T-helper 17 cell (primary cell): ENCODE measurements around the gene CCDC61. TPM values are rescaled to one million over a fixed set of nuclear protein-coding genes. Genes with fewer than 3 reads are reported as not detected.

Experiments used
- ATAC-seq: fragments of 150-1000 bp; cut with Tn5 transposase; 2 replicates; pipeline ENCODE4 v1.10.0; 2021; ENCODE audit warnings: mild to moderate bottlenecking, moderate library complexity
- DNase-seq, 3 donors: peaks; one replicate each; pipeline versions ENCODE4 v3.0.0 to v3.0.0-alpha.2; 2020 to 2021
- H3K9me3 ChIP-seq: one replicate; pipeline ENCODE4 v1.7.0; 2013; ENCODE audit warnings: low read length, mild to moderate bottlenecking; ENCODE audit not compliant: control insufficient read depth, poor library complexity, severe bottlenecking
- H3K27ac Mint-ChIP-seq: one replicate; pipeline ENCODE4 v1.8.0; 2022; ENCODE audit warnings: mild to moderate bottlenecking, moderate library complexity, mixed read lengths
- H3K27me3 Mint-ChIP-seq: one replicate; pipeline ENCODE4 v1.8.0; 2022; ENCODE audit warnings: mixed read lengths
- H3K36me3 Mint-ChIP-seq: one replicate; pipeline ENCODE4 v1.8.0; 2022; ENCODE audit warnings: low read depth, mixed read lengths
- H3K4me1 Mint-ChIP-seq: one replicate; pipeline ENCODE4 v1.8.0; 2022; ENCODE audit warnings: mild to moderate bottlenecking, mixed read lengths
- H3K4me3 Mint-ChIP-seq: one replicate; pipeline ENCODE4 v1.8.0; 2022; ENCODE audit warnings: mild to moderate bottlenecking, moderate library complexity, mixed read lengths
- total RNA-seq, 4 donors: library from RNA in 2 of 4; stranded (reverse) in 2 of 4; gene quantifications; one replicate each; pipeline ENCODE4 v1.2.3 and lab custom pipeline; 2022 to 2026

Gene CCDC61
- total RNA-seq, 2 donors from 2014 or later: 13.5 to 15.6 TPM

DNA sequence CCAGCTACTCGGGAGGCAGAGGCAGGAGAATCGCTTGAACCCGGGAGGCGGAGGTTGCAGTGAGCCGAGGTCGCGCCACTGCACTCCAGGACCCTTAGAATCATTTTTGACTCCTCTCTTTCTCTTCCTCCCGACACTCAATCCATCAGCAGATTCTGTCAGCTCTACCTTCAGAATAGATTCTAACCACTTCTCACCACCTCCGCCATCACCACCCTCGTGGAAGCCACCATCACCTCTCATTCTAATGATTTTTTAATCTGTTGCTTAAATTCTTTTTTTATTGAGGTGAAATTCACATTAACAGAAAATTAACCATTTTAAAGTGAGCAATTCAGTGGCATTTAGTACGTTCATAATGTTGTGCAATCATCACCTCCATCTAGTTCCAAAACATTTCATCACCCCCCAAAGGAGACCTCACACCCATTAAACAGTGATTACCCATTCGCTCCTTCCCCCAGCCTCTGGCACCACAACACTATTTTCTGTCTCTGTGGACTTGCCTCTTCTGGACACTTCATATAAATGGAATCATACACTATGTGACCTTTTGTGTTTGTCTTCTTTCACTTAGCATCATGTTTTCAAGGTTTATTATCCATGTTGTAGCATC is 5.0 kb upstream of the CCDC61 start:
- Mint-ChIP-seq H3K27ac (no peak overlapping the region), H3K4me3 (no peak overlapping the region), H3K27me3 (peaks cover 41% of the 10 kb centered on the region), H3K4me1 (peaks cover 3% of the 10 kb centered on the region), H3K36me3 (peaks cover 8% of the 10 kb centered on the region)
- no peak for DNase-seq
- no peaks in the 10 kb centered on the region for H3K9me3 ChIP-seq
- no peak for ATAC-seq

DNA sequence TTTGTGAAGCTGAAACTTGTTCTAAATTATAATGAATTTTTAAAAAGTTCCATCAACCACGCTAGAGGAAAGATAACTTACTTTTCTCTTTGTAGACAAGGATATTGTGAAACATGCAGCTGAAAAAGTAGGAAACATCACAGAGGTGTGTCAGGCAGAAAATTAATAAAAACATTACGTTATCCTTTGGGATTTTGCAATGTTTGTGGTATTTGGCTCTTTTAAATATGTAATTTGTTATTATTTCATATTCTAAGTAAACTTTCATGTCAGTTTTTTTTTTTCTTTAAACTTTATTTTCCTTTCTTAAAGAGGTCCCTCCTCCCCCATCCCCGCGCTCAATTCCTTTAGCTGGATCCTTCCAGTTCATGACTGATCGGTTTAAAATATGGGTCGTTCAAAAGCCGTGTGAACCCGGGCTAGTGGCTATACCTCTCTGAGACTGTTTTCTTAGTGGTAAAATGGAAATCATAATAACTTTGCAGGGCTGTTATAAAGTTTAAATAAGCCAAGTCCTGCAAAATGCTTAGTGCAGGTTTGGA is 740 bp upstream of the CCDC61 start:
- peaks cover 13% of the 10 kb centered on the region for H3K4me1 Mint-ChIP-seq
- peaks cover 6% of the 10 kb centered on the region for H3K36me3 Mint-ChIP-seq
- H3K9me3 ChIP-seq: no peaks in the 10 kb centered on the region
- no peak overlapping the region for H3K27ac Mint-ChIP-seq
- no peak for DNase-seq
- no peak for ATAC-seq
- peaks cover 14% of the 10 kb centered on the region for H3K27me3 Mint-ChIP-seq
- H3K4me3 Mint-ChIP-seq: no peak overlapping the region

- no peak overlapping the region for H3K27ac Mint-ChIP-seq
- DNase-seq: no peak
- no peaks in the 10 kb centered on the region for H3K9me3 ChIP-seq
- H3K36me3 Mint-ChIP-seq: peaks cover 3% of the 10 kb centered on the region
- ATAC-seq: no peak
- peaks cover under 1% of the 10 kb centered on the region for H3K27me3 Mint-ChIP-seq
- no peak overlapping the region for H3K4me3 Mint-ChIP-seq
- peaks cover 26% of the 10 kb centered on the region for H3K4me1 Mint-ChIP-seq
These were observed 583 bp downstream of the CCDC61 start for GRCh38 chr19:45995715-45996385.

DNA sequence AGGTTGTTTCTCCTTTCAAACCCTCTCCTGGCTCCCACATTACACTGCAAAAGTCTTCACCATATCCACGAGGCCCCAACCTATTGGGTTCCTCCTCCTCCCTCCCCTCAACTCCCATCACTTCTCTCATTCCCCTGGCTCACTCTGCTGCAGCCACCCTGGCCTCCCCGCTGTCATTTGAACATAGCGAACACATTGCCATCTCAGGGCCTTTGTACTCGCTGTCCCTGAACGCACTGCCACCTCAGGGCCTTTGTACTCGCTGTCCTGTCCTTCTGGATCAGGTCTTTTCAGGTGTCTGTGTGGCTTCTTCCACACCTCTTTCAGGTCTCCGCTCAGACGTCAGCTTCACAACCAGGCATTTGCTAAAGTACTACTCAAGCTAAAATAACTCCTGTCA is 1.7 kb downstream of the CCDC61 start:
- ATAC-seq: no peak
- Mint-ChIP-seq H3K27me3 (no peaks in the 10 kb centered on the region), H3K4me1 (peaks cover 29% of the 10 kb centered on the region), H3K4me3 (no peak overlapping the region), H3K27ac (no peak overlapping the region), H3K36me3 (peaks cover 3% of the 10 kb centered on the region)
- no peaks in the 10 kb centered on the region for H3K9me3 ChIP-seq
- no peak for DNase-seq

DNA sequence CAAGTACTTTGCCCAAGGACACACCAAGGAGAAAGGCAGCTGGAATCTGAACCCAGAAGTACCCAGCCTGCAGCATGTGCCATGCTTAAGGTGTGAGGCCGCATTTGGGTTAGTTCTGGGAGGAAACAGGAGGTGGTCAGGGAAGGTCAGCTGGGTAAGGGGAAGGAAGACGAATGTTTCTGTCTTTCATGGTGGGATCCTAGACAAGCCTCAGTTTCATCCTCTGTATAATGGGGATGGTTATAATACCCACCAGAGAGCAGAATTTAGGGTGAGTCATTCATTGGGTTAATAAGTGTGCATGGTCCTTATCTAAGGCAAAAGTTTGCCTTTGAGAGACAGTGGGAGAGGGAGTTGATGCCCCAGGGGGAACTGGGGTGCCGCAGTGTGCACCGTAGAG is 3.6 kb downstream of the CCDC61 start:
- no peaks in the 10 kb centered on the region for H3K27me3 Mint-ChIP-seq
- H3K4me1 Mint-ChIP-seq: peaks cover 29% of the 10 kb centered on the region
- H3K9me3 ChIP-seq: no peaks in the 10 kb centered on the region
- no peak overlapping the region for H3K27ac Mint-ChIP-seq
- peak overlapping the region; percentile 47 for H3K4me3 Mint-ChIP-seq
- peaks cover 3% of the 10 kb centered on the region for H3K36me3 Mint-ChIP-seq
- ATAC-seq: no peak
- no peak for DNase-seq

DNA sequence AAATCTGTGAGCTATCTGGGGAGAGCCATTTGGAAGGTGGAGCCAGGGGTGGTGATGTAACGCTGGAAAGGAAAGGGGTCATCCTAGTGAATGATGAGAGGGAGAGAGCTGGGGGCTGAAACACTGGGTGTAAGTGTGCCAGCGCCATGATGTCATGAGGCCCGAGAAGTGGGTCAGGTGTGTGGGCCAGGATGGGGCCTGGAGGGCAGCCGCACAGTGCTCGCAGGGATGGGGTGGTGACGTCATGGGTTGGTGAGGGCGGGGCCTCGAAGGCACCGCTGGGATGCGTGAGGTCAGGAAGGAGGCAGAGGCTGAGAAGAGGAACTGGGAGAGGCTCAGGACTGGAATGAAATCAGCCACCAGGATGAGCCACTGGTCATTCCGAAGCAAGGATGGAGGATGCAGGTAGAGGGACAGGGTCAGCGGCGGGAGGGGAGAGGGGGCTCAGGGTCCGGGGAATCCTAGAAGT is 4.4 kb downstream of the CCDC61 start:
- no peaks in the 10 kb centered on the region for H3K9me3 ChIP-seq
- peaks cover 3% of the 10 kb centered on the region for H3K36me3 Mint-ChIP-seq
- ATAC-seq: no peak
- peaks cover 29% of the 10 kb centered on the region for H3K4me1 Mint-ChIP-seq
- H3K27ac Mint-ChIP-seq: peak overlapping the region; percentile 87
- DNase-seq: no peak
- peak overlapping the region; percentile 90 for H3K4me3 Mint-ChIP-seq
- no peaks in the 10 kb centered on the region for H3K27me3 Mint-ChIP-seq

DNA sequence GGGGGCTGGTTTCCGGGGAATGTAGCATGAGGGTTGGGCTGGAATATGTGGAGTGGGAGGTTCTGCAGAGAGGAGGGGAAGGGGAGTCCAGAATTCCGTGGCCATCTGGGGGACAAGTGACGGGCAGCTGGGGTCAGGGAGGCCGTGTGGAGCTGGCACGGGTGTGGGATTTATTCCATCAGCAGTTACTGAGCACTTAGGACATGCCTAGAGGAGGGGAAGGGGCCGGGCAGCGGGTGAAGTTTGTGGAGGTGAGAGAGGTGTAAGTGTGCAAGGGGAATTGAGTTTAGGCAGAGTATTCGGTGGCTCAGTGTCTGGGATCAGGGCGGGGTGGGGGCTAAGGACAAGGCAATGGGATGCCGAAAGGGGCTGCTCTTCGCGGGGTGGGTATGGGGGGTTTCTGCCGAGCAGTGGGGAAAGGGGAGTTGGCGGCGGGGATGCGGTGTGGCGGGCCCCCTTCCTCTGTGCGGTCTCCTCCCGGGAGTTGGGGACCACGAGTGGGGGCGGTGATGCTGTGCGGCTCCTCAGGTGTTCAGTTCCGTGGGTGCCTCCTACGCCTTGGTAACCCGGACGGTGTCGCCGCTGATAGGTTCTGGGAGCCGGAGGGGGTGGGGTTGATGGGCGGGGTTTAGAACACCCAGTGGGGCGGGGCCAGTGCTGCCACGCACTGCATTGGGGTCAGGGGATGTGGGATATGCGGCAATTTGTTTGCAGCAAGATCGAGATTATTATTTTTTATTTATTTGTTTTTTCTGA is 5.4 kb downstream of the CCDC61 start:
- Mint-ChIP-seq H3K36me3 (peaks cover 3% of the 10 kb centered on the region), H3K4me3 (peak overlapping the region; percentile 90), H3K27ac (peak overlapping the region; percentile 94), H3K4me1 (peaks cover 29% of the 10 kb centered on the region), H3K27me3 (no peaks in the 10 kb centered on the region)
- H3K9me3 ChIP-seq: no peaks in the 10 kb centered on the region
- DNase-seq (peak; percentile 54 to 81 (median 73)), ATAC-seq (peak; percentile 99)

- ATAC-seq (no peak), DNase-seq (no peak)
- no peak overlapping the region for H3K27ac Mint-ChIP-seq
- H3K4me1 Mint-ChIP-seq: peaks cover 29% of the 10 kb centered on the region
- no peaks in the 10 kb centered on the region for H3K9me3 ChIP-seq
- H3K27me3 Mint-ChIP-seq: no peaks in the 10 kb centered on the region
- no peak overlapping the region for H3K4me3 Mint-ChIP-seq
- no peaks in the 10 kb centered on the region for H3K36me3 Mint-ChIP-seq
These were observed 7.5 kb downstream of the CCDC61 start for GRCh38 chr19:46002678-46003275.

DNA sequence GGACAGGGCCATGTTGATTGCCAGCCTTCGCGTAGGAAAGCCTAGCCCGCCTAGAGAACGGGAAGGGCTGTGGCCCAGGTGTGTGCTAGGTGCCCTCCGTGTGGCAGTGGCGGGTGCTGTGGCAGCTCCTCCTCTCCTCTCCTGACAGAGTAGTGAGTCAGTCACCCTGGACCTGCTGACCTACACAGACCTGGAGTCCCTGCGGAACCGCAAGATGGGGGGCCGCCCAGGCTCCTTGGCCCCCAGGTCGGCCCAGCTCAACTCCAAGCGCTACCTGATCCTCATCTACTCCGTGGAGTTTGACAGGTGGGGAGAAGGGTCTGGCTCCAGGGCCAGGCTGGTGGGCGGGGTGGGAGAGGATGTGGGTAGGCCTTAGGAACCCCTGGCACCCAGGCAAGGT is 11.1 kb downstream of the CCDC61 start:
- H3K4me1 Mint-ChIP-seq: peaks cover 12% of the 10 kb centered on the region
- H3K9me3 ChIP-seq: no peaks in the 10 kb centered on the region
- H3K27ac Mint-ChIP-seq: no peak overlapping the region
- no peak for DNase-seq
- no peaks in the 10 kb centered on the region for H3K36me3 Mint-ChIP-seq
- H3K27me3 Mint-ChIP-seq: no peaks in the 10 kb centered on the region
- ATAC-seq: no peak
- H3K4me3 Mint-ChIP-seq: no peak overlapping the region

DNA sequence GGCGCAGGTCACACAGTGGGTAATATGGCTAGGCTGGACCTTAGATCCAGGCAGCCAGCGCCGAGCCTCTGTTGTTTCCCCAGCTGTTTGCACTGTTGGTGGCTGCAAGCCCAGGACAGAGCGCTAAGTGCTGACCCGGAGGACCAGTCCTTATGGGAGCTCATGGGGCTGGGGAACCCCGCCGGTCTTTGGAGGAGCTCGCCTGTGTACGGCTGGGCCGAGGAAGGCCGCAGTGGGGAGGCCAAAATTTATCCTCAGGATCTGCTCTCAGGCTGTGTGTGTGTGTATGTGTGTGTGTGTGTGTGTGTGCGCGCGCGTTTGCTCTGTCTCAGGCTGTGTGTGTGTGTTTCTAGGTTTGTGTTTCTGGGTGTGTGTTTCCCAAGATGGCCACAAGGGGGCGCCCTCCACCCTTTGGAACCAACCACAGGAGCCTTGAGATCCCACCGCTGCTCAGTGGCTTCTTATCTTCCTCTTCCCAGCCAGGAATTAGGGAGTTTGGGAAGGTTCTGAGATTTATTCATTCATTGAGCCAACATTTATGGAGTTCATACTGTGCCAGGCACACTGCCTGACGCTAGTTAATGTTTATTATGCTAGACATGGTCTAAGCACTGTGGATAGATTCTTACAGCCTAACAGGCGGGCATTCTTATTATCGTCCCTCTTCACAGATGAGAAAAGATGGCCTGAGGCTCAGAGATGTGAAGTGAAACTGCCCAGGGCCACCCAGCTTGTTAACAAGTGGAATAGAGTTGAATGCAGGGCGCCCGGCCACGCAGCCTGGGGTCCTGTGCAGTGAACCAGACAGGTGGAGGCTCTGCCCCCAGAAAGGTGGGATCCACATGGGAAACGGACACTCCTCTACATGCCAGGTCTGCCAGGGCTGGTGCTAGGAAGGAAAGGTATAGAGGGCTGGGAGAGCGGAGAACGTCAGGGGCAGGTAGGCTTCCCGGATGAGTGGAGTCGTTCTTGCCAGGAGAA is 14.6 kb downstream of the CCDC61 start:
- H3K36me3 Mint-ChIP-seq: no peaks in the 10 kb centered on the region
- no peaks in the 10 kb centered on the region for H3K9me3 ChIP-seq
- peaks cover 16% of the 10 kb centered on the region for H3K4me1 Mint-ChIP-seq
- H3K27me3 Mint-ChIP-seq: no peaks in the 10 kb centered on the region
- H3K27ac Mint-ChIP-seq: peak overlapping the region; percentile 81
- ATAC-seq (peak; percentile 78), DNase-seq (peak; percentile 43 to 53 (median 51))
- no peak overlapping the region for H3K4me3 Mint-ChIP-seq

- no peak for ATAC-seq
- Mint-ChIP-seq H3K4me3 (peak overlapping the region; percentile 69), H3K36me3 (no peaks in the 10 kb centered on the region), H3K4me1 (peaks cover 21% of the 10 kb centered on the region), H3K27me3 (no peaks in the 10 kb centered on the region), H3K27ac (no peak overlapping the region)
- H3K9me3 ChIP-seq: no peaks in the 10 kb centered on the region
- DNase-seq: no peak
These were observed 19.3 kb downstream of the CCDC61 start for GRCh38 chr19:46014534-46014933.
